SK-MEL-5 (cell line): ENCODE results near the gene CCBE1. TPM values are rescaled to one million over a fixed set of nuclear protein-coding genes. Genes with fewer than 3 reads are reported as not detected.

Experiments
- DNase-seq: peaks from one replicate; pipeline ENCODE4 v3.0.0-alpha.2; 2016; ENCODE audit warnings: low read depth, low spot score
- in situ Hi-C: cut with HindIII; loops from 2 replicates; pipeline ENCODE4 v1.10.0; 2016; ENCODE audit warnings: low sequenced_read_pairs, high pct_unique_total_duplicates, low pct_unique_long_range_greater_than_20kb
- total RNA-seq: library from RNA; depleted of rRNA; stranded (reverse); fragments of >200 nt; shearing (Covaris generic); gene quantifications from 2 replicates; pipeline ENCODE4 v1.2.3, GENCODE V29; 2014

CCBE1 gene
- total RNA-seq, 1 experiment from 2014 or later: 0.29 TPM

GRCh38 chr18:59613903-59614302, 83.3 kb downstream of the CCBE1 start:
- no peak for DNase-seq
- in situ Hi-C loops: no loop called here

DNA sequence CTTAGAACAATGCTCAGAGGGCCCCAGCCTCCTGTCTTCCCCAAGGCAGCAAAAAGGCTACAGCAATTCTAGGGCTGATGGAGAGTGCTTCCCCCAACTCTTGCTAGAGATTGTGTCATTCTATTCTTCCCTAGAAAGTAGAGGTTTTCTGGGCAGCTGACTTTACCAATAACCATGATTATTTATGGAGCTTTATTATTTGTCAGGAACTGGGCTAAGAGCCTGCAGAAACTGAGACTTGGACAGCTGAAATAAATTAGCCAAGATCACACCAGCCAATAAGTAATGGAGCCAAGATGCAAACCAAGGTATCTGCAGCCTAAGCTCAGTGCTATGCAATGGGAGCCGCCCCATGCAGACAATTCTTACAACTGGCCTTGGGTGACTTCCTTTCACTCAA, 84.8 kb downstream of the CCBE1 start:
- in situ Hi-C loops: no loop called here
- no peak for DNase-seq

- DNase-seq: no peak
- in situ Hi-C loops: no loop called here
Observed at GRCh38 chr18:59610546-59611140, 86.6 kb downstream of the CCBE1 start.

DNA sequence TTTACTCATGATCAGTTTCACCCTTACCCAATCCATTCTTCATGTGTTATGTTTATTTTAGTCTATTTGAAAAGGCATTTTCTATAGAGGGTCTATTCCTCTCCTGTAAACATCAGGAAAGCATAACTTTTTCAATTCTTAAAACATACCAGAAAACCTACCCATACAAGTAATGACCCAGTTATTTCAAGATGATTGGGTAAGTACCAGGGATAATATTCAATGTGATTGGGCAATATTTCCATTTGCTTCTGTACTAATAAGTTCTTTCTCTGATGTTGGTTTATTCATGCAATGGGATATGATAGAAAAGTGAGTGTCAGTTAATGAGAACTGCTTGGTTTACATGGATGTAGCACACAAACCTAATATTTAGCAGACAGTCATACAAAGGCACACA, 87.6 kb downstream of the CCBE1 start:
- in situ Hi-C loops: no loop called here

DNA sequence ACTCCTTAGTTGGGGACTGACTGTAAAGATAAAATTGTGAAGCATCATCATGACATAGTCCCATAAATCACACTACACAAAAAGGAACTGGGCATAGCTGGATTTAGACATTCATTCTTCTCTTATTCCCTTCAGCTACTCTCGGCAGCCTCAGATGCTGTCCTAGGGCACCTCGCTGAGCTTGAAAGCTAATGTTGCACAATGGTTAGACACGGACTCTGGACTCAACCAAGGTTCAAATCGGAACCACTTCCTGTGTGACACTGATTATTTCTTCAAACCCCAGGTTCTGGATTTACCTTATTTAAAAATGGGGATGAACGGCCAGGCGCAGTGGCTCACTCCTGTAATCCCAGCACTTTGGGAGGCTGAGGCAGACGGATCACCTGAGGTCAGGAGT, 89.8 kb downstream of the CCBE1 start:
- in situ Hi-C loops: no loop called here
- DNase-seq: no peak

More for the DNA sequence above, 87.6 kb downstream of the CCBE1 start:
- DNase-seq: no peak

- in situ Hi-C loops: no loop called here
- no peak for DNase-seq
Observed at GRCh38 chr18:59607078-59607379, 90.2 kb downstream of the CCBE1 start.

DNA sequence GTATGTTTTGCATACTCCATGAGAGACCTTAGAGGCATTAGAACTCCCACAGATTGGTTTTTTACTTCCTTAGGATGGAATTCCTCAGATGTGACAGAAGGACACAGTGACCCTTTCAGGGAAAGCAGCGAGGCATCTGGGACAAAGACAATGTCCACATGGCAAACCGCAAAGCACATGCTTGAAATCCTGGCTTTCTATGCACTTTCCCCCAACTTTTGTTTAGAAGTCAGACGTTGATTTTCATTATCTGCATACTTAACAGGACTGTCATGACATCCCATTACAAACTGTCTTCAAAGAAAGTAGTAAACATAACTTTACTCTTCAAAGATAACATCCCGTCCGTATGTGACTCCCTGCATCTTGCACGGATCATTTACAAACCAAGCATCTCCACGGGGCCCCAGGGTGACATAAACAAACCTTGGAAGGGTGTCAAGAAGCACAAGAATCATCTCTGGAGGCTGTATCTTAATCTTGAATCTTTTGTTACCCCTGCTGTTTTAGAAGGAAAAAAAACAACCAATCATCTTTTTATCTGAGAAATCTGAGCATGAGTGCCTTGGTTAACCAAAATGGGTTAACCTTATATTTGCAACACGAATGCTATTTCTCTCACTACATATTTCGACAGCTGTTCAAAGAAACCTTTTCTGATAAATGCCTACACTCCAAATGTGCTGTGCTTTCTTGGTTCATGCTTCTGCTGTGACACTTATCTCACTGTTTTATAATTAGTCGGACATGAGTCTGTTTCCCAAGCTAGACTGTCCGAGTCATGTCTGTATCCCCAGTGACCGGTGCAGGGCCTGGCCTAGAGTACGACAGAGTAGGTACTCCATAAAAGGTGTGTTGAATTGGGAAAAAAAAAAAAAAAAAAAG, 90.8 kb downstream of the CCBE1 start:
- in situ Hi-C loops: no loop called here
- DNase-seq: no peak

GRCh38 chr18:59605633-59606192, 91.5 kb downstream of the CCBE1 start:
- no peak for DNase-seq
- in situ Hi-C loops: no loop called here

GRCh38 chr18:59604877-59605276, 92.3 kb downstream of the CCBE1 start:
- no peak for DNase-seq
- in situ Hi-C loops: no loop called here

- no peak for DNase-seq
- in situ Hi-C loops: no loop called here
Observed at GRCh38 chr18:59597049-59597448, 100.2 kb downstream of the CCBE1 start.

GRCh38 chr18:59593291-59593717, 103.9 kb downstream of the CCBE1 start:
- DNase-seq: no peak
- in situ Hi-C loops: no loop called here

GRCh38 chr18:59592624-59593023, 104.6 kb downstream of the CCBE1 start:
- DNase-seq: no peak
- in situ Hi-C loops: no loop called here

DNA sequence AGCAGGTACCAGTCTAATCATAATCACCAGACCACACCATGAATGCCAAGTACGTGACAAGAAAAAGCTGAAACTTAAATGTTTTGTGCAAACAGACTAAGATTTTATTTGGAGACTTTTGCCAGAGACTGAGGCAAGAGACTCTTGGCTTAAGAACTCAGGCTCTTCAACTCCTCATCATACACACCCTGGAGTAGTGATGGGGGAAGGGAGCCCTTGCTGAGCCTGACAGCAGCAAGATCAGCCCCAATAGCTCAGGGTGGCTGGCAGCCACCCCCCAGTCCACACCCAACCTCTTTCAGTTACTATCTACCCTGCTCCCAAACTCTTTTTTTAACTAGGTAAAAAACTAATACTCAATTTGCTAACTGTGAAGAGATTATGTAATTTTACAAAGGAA, 114.8 kb downstream of the CCBE1 start:
- no peak for DNase-seq
- in situ Hi-C loops: no loop called here

GRCh38 chr18:59579509-59579908, 117.7 kb downstream of the CCBE1 start:
- in situ Hi-C loops: no loop called here

GRCh38 chr18:59577386-59577655, 119.9 kb downstream of the CCBE1 start:
- in situ Hi-C loops: no loop called here
- no peak for DNase-seq

More at GRCh38 chr18:59579509-59579908, 117.7 kb downstream of the CCBE1 start:
- DNase-seq: no peak

DNA sequence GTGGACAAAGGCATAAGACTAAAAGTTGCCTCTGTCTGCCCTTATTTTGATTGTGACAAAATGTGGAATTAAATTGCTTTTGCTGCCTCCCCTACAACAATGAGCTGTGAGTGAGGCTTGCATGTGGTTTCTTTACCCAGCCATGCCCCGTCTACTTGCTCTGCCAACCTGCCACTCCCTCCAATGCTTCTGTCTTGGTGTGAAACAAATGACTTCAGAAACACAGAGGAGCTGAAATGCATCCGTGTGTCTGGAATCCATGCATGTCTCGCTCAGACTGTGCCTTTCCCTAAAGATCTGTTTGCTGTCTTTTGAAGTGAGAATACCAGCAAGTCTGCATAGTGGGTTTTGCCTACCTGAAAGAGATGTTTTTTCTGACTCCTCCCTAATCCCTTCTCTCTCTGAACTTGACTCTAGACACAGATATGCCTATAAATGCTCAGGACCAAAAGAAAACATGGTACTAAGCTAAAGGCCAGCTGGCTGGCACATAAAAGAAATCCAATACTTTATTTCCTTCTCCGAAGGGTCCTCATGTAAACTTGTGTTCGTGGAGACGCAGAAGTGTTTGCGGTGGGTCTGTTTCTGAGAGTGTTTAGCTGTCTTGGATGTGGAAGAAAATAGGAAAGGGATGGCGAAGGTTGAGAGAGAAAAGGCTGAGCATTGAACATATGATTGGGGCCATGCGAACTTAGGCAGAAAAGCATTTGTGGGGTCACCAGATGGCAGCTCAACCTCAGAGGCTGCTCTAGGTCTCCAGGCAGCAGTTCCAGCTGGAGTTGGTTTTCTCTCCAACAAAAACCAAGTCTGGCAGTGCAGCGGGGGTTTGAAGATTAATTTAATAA, 120.5 kb downstream of the CCBE1 start:
- in situ Hi-C loops: no loop called here
- DNase-seq: no peak

DNA sequence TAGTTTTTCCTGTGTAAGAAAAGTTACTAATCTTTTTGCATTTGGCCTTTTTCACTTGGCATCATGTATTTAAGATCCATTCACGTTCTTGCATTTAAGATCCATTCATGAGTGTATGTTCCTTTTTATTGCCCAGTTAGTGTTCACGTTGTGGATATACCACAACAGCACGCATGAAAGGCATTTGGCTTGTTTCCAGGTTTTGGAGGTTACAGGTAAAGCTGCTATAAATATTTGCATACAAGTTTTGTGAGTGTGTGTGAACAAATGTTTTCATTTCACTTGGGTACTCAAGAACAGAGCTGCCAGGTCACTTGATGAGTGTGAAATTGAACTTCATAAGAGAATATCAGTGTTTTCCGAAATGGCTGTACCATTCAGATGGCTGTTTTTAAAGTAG, 121.2 kb downstream of the CCBE1 start:
- in situ Hi-C loops: no loop called here
- no peak for DNase-seq

DNA sequence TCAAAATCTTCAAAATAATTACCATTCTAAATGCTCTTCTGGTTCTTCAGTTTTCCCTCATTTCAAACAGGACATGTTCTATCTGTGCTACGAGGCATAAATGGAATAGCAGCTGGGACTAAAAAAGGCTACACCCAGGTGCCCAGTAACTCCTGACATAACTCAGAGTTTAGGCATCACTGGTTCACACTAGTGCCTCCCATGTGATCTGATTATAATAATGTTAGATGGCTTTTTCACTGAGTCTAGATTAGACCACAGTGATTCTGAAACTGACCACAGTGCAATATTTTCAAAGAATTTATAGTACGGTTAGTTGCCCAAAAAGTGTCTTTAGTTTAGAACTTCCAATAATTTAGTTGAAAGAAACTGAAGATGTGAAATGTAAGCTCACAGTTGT, 123.3 kb downstream of the CCBE1 start:
- no peak for DNase-seq
- in situ Hi-C loops: no loop called here
